ENCODE data around the gene SSBP4. TPM values are rescaled to one million over a fixed set of nuclear protein-coding genes. Genes with fewer than 3 reads are reported as not detected.
A peak's percentile ranks its signal among the peaks of the same experiment; 100 is the strongest.

Gene SSBP4
- total and polyA plus RNA-seq, 9 of the 15 experiments (the other 6 are each of a cell fraction or from before 2014, with no cell fraction given), result 1.1 to 189 (median 39.0) TPM

GRCh38 chr19:18379803-18380747 lies 39.1 kb upstream of the SSBP4 start (continued):
- TF ChIP-seq, protein P1, sequence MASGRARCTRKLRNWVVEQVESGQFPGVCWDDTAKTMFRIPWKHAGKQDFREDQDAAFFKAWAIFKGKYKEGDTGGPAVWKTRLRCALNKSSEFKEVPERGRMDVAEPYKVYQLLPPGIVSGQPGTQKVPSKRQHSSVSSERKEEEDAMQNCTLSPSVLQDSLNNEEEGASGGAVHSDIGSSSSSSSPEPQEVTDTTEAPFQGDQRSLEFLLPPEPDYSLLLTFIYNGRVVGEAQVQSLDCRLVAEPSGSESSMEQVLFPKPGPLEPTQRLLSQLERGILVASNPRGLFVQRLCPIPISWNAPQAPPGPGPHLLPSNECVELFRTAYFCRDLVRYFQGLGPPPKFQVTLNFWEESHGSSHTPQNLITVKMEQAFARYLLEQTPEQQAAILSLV (tag; IDR thresholded peaks at IDR 0.05), result no peak; the same call in 1 of the 2 replicates
- no peak for TF ChIP-seq HBP1 (CRISPR knock-in tag; IDR thresholded peaks at IDR 0.05)
- peak; percentile 68 for TF ChIP-seq ARID1B (IDR thresholded peaks at IDR 0.05)
- TF ChIP-seq EWSR1 (IDR thresholded peaks at IDR 0.05; ENCODE audit: borderline replicate concordance, low read depth, partially characterized antibody), result no peak
- TF ChIP-seq, protein P2, sequence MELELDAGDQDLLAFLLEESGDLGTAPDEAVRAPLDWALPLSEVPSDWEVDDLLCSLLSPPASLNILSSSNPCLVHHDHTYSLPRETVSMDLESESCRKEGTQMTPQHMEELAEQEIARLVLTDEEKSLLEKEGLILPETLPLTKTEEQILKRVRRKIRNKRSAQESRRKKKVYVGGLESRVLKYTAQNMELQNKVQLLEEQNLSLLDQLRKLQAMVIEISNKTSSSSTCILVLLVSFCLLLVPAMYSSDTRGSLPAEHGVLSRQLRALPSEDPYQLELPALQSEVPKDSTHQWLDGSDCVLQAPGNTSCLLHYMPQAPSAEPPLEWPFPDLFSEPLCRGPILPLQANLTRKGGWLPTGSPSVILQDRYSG (tag; conservative IDR thresholded peaks at IDR 0.05; ENCODE audit: low read depth), result peak; percentile 72; the same call in 1 of the 2 replicates
- TF ChIP-seq ZBTB34 (CRISPR knock-in tag; IDR thresholded peaks at IDR 0.05), result no peak
- no peak for TF ChIP-seq ZKSCAN1 (IDR thresholded peaks at IDR 0.05; ENCODE audit: low read depth, low read length)
- peak; percentile 68 to 73 for TF ChIP-seq FOXK2 (conservative IDR thresholded peaks at IDR 0.05 in 1 of 2, IDR thresholded peaks at IDR 0.05 in 1 of 2; ENCODE audit: low read depth in 2 of 2)
- TF ChIP-seq NR1H2 (CRISPR knock-in tag; IDR thresholded peaks at IDR 0.05), result no peak
- TF ChIP-seq E2F6 (IDR thresholded peaks at IDR 0.05; ENCODE audit: borderline replicate concordance in 1 of 2, extremely low read depth in 1 of 2, insufficient read depth in 1 of 2, insufficient read length in 1 of 2, low read depth in 1 of 2, low read length in 1 of 2, poor library complexity in 1 of 2, severe bottlenecking in 1 of 2), result peak in 1 of 2 experiments; percentile 87
- TF ChIP-seq GATAD2A (IDR thresholded peaks at IDR 0.05), result 0 out of 2 replicates have a peak, but pooled peaks have one; percentile 6
- no peak for TF ChIP-seq PHTF2 (CRISPR knock-in tag; IDR thresholded peaks at IDR 0.05)
- no peak; the same call in 1 of the 2 replicates for TF ChIP-seq NBN (IDR thresholded peaks at IDR 0.05; ENCODE audit: low read depth)
- no peak for TF ChIP-seq PATZ1 (CRISPR knock-in tag; IDR thresholded peaks at IDR 0.05; ENCODE audit: borderline replicate concordance)

All from K562 (cell line).